ENCODE measurements around the gene SYNE1. TPM values are rescaled to one million over a fixed set of nuclear protein-coding genes. Genes with fewer than 3 reads are reported as not detected.

SYNE1 gene
- total and polyA plus RNA-seq, 2 of the 8 experiments (the other 6 are each of a cell fraction or from before 2014, with no cell fraction given), result 2.8 to 5.5 TPM

DNA sequence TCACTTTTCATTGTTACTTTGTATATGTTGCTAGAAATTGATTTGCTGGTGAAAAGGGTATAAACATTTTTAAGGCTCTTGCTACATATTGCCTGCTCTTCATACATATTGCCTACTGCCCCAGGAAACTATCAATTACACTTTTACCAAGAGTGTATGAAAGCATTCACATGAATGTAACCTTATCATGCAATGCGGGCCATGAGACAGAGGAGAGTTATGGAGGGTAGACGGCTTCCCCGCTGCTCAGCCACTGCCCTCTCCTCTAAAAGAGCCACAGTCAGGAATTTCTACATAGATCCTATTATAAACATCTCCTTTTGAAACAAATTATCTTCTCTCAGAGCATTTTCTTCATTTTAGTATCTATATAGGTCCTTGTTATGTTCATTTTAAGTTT lies 565.3 kb downstream of the SYNE1 start:
- Histone ChIP-seq H3K14ac (ENCODE audit: insufficient read length) (no peak overlapping the region), H3K23ac (ENCODE audit: insufficient read length) (no peak overlapping the region), H3K36me3 (ENCODE audit: control insufficient read depth in 2 of 4, insufficient read depth in 4 of 4, low read length in 3 of 4) (no peaks in the 10 kb centered on the region), H2AFZ (ENCODE audit: low read length) (no peak overlapping the region), H3K79me1 (ENCODE audit: low read depth, low read length) (no peaks in the 10 kb centered on the region), H2BK5ac (ENCODE audit: low read depth, low read length) (no peak overlapping the region), H3K9me3 (ENCODE audit: insufficient read depth in 2 of 2, low read depth in 1 of 2, low read length in 1 of 2) (peaks cover 14% of the 10 kb centered on the region in 2 experiments), H3K18ac (ENCODE audit: extremely low read depth, low read length) (no peak overlapping the region), H3K4me3 (ENCODE audit: extremely low read depth in 1 of 4, insufficient read depth in 2 of 4, low read depth in 3 of 4, low read length in 4 of 4) (no peak overlapping the region), H3K27ac (ENCODE audit: low read depth, low read length) (no peak overlapping the region), H3K4ac (replicated peaks; ENCODE audit: insufficient read length, low read depth, low read length) (no peak overlapping the region), H2BK120ac (replicated peaks; ENCODE audit: low read depth, low read length) (no peak overlapping the region), H4K20me1 (replicated peaks in 1 of 2; ENCODE audit: control insufficient read depth in 1 of 2, insufficient read depth in 2 of 2, low read length in 2 of 2) (no peaks in the 10 kb centered on the region), H3K79me2 (ENCODE audit: control insufficient read depth in 1 of 2, insufficient read depth in 2 of 2, low read length in 2 of 2) (no peaks in the 10 kb centered on the region), H2AK5ac (ENCODE audit: low read depth, low read length) (no peak overlapping the region), H3K9ac (replicated peaks in 1 of 4; ENCODE audit: extremely low read depth in 1 of 4, low read depth in 3 of 4, low read length in 3 of 4) (no peak overlapping the region), H3K56ac (replicated peaks; ENCODE audit: insufficient read length, low read depth, low read length) (no peak overlapping the region), H3K27me3 (replicated peaks in 1 of 4; ENCODE audit: control insufficient read depth in 3 of 4, extremely low read depth in 1 of 4, insufficient read depth in 3 of 4, low read length in 3 of 4) (no peaks in the 10 kb centered on the region), H4K91ac (replicated peaks; ENCODE audit: insufficient read length, low read length) (no peak overlapping the region), H3K23me2 (ENCODE audit: low read depth, low read length) (no peaks in the 10 kb centered on the region), H3K4me1 (replicated peaks in 1 of 4; ENCODE audit: control insufficient read depth in 3 of 4, insufficient read depth in 4 of 4, low read length in 3 of 4) (no peaks in the 10 kb centered on the region), H2BK12ac (ENCODE audit: low read depth, low read length) (no peak overlapping the region), H2BK20ac (ENCODE audit: low read length) (no peak overlapping the region), H4K5ac (ENCODE audit: insufficient read length, low read depth, low read length) (no peak overlapping the region), H3K4me2 (ENCODE audit: insufficient read depth in 1 of 2, low read depth in 2 of 2, low read length in 2 of 2) (no peak overlapping the region), H2BK15ac (ENCODE audit: low read length) (no peak overlapping the region), H4K8ac (ENCODE audit: extremely low read depth, insufficient read depth, low read length) (no peak overlapping the region)
- POLR2A ChIA-PET (ENCODE audit: partially characterized antibody), result no interaction called here
- DNase-seq (ENCODE audit: low read depth in 1 of 2, low spot score in 2 of 2) (no peak), FAIRE-seq (no peak)
- 96% methylated on average over 3 of the region's 3 CpGs; no CpG with 5 or more reads in 1 of the 2 experiments for WGBS, 2 experiments (ENCODE audit: extremely low coverage in 1 of 2, insufficient coverage in 1 of 2, insufficient read length in 1 of 2, insufficient replicate concordance in 2 of 2, low coverage in 1 of 2, low lambda C conversion rate in 2 of 2, missing lambda C conversion rate in 1 of 2)
- CTCF ChIA-PET (ENCODE audit: partially characterized antibody), result no interaction called here
- TF ChIP-seq CBX5 (IDR thresholded peaks at IDR 0.05; ENCODE audit: low read depth, low read length) (no peak), TBP (IDR thresholded peaks at IDR 0.05; ENCODE audit: low read depth, low read length) (no peak), HDAC2 (IDR thresholded peaks at IDR 0.05; ENCODE audit: borderline replicate concordance in 1 of 2, low read depth in 2 of 2, low read length in 2 of 2) (no peak)
- TF ChIP-seq, protein P1, sequence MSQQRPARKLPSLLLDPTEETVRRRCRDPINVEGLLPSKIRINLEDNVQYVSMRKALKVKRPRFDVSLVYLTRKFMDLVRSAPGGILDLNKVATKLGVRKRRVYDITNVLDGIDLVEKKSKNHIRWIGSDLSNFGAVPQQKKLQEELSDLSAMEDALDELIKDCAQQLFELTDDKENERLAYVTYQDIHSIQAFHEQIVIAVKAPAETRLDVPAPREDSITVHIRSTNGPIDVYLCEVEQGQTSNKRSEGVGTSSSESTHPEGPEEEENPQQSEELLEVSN (IDR thresholded peaks at IDR 0.05), result no peak

Measured in H1 (cell line).